GM18867 (cell line): ENCODE data around the gene MAP3K20.
"Not testable (repeated sequence)": the region's sequence is repeated elsewhere in the genome, so short reads cannot be mapped to it uniquely, and the experiment has no call there.

Source experiments
- ATAC-seq: cut with Tn5 transposase; IDR thresholded peaks from one replicate; pipeline ENCODE4 v1.9.1; 2021; ENCODE audit warnings: mild to moderate bottlenecking, moderate library complexity; ENCODE audit not compliant: unreplicated experiment

MAP3K20 gene

GRCh38 chr2:173301549-173301948 is 225.9 kb downstream of the MAP3K20 start:
- not testable (repeated sequence) for ATAC-seq

GRCh38 chr2:173305303-173305702 is 229.7 kb downstream of the MAP3K20 start:
- ATAC-seq: no peak

- ATAC-seq: no peak
These were observed 231.6 kb downstream of the MAP3K20 start for GRCh38 chr2:173307293-173307692.

- ATAC-seq: not testable (repeated sequence)
These were observed 233.7 kb downstream of the MAP3K20 start for GRCh38 chr2:173309370-173309769.

DNA sequence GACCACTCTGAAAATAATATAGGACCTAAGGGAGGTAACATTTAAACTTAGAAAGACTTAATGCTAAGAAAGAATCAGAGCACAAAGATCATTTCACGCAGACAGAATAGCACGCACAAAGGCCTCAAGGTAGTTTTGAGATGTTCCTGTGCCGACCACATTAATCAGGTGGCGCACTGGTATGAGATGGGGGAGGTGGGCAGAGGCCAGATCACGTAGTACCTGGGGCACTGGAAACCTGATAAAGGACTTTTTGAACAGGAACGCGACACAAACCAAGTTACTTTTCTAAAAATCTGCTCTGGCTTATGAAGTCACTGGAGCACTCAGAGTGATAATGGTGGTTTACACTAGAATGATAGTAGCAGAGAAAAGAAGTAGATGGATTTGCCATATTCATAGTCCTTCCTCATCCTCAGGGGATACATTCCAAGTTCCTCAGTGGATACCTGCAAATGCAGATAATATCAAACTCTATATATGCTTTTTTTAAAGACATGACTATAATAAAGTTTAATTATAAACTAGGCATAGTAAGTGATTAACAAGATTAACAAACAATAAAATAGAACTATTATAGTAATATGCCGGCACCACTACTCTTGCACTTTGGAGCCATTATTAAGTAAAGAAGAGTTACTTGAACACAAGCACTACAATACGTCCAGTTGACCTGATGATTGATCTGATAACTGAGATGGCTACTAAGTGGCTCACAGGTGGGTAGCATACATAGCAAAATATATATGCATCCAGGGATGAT is 236.4 kb downstream of the MAP3K20 start:
- ATAC-seq: no peak
